Osteocyte (in vitro differentiated cells): ENCODE data around the gene SUN3. TPM values are rescaled to one million over a fixed set of nuclear protein-coding genes. Genes with fewer than 3 reads are reported as not detected.
"Not testable (repeated sequence)": the region's sequence is repeated elsewhere in the genome, so short reads cannot be mapped to it uniquely, and the experiment has no call there.

ENCODE experiments used
- DNase-seq: peaks from one replicate; pipeline ENCODE4 v3.0.0; 2021; ENCODE audit warnings: mixed read lengths; ENCODE audit not compliant: unreplicated experiment; ENCODE audit errors: extremely low spot score
- H3K27ac Mint-ChIP-seq: one replicate; pipeline ENCODE4 v1.8.0; 2021; ENCODE audit warnings: mild to moderate bottlenecking, mixed read lengths; ENCODE audit not compliant: unreplicated experiment
- H3K27me3 Mint-ChIP-seq: one replicate; pipeline ENCODE4 v1.8.0; 2021; ENCODE audit warnings: mixed read lengths; ENCODE audit not compliant: unreplicated experiment
- H3K36me3 Mint-ChIP-seq: one replicate; pipeline ENCODE4 v1.8.0; 2021; ENCODE audit warnings: mixed read lengths; ENCODE audit not compliant: unreplicated experiment
- H3K4me1 Mint-ChIP-seq: one replicate; pipeline ENCODE4 v1.8.0; 2021; ENCODE audit warnings: mixed read lengths; ENCODE audit not compliant: unreplicated experiment
- H3K4me3 Mint-ChIP-seq: one replicate; pipeline ENCODE4 v1.8.0; 2021; ENCODE audit warnings: mild to moderate bottlenecking, moderate library complexity, mixed read lengths; ENCODE audit not compliant: unreplicated experiment
- H3K9me3 Mint-ChIP-seq: one replicate; pipeline ENCODE4 v1.8.0; 2021; ENCODE audit warnings: mixed read lengths; ENCODE audit not compliant: unreplicated experiment
- CTCF ChIP-seq: fragments of 200-600 bp; sonication (generic); IDR thresholded peaks from 2 replicates; pipeline ENCODE4 v1.5.0; 2021; ENCODE audit warnings: antibody characterized with exemption, mild to moderate bottlenecking, moderate library complexity
- total RNA-seq: library from RNA; stranded (reverse); gene quantifications from 2 replicates; pipeline ENCODE4 v1.2.1, GENCODE V29; 2021

Gene SUN3
- total RNA-seq, 1 donor from 2014 or later, result not detected

DNA sequence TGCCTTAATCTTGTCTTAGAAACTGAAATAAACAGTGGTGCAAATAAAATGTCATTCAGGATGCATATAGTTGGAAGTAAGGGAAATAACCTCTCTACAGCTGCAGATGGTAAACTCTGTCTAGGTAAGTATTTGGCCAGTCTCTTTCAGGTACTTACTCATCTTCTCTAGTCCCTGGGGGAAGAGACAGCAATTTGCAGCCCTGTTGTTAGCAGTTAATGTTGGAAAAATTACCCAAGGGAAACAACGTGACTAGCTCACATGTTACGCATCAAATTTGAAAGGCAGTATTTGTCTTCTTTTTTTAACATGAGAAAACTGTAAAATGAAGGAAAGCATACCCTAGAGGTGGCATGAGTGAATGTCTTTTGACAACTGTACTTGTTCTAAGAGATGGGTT lies 46.3 kb downstream of the SUN3 start:
- Mint-ChIP-seq H3K36me3 (peaks cover 5% of the 10 kb centered on the region), H3K9me3 (no peaks in the 10 kb centered on the region), H3K4me3 (no peak overlapping the region), H3K4me1 (peaks cover 13% of the 10 kb centered on the region), H3K27me3 (no peaks in the 10 kb centered on the region), H3K27ac (no peak overlapping the region)
- no peak for DNase-seq
- no peak for TF ChIP-seq CTCF

DNA sequence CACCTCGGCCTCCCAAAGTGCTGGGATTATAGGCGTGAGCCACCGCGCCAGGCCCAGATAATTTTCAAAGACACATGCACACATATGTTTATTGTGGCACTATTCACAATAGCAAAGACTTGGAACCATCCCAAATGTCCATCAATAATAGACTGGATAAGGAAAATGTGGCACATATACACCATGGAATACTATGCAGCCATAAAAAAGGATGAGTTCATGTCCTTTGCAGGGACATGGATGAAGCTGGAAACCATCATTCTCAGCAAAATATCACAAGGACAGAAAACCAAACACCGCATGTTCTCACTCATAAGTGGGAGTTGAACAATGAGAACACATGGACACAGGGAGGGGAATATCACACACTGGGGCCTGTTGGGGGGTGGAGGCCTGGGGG lies 48.3 kb downstream of the SUN3 start:
- not testable (repeated sequence) for H3K27me3 Mint-ChIP-seq, DNase-seq, H3K4me3 Mint-ChIP-seq, H3K27ac Mint-ChIP-seq, H3K9me3 Mint-ChIP-seq
- Mint-ChIP-seq H3K4me1 (peaks cover 15% of the 10 kb centered on the region), H3K36me3 (peaks cover 12% of the 10 kb centered on the region)

GRCh38 chr7:47979832-47980181 lies 49.1 kb downstream of the SUN3 start:
- Mint-ChIP-seq H3K27me3 (no peaks in the 10 kb centered on the region), H3K9me3 (no peaks in the 10 kb centered on the region), H3K36me3 (peaks cover 15% of the 10 kb centered on the region), H3K4me1 (peaks cover 15% of the 10 kb centered on the region), H3K4me3 (peak overlapping the region; percentile 89), H3K27ac (peak overlapping the region; percentile 96)
- no peak for TF ChIP-seq CTCF
- DNase-seq, result no peak

DNA sequence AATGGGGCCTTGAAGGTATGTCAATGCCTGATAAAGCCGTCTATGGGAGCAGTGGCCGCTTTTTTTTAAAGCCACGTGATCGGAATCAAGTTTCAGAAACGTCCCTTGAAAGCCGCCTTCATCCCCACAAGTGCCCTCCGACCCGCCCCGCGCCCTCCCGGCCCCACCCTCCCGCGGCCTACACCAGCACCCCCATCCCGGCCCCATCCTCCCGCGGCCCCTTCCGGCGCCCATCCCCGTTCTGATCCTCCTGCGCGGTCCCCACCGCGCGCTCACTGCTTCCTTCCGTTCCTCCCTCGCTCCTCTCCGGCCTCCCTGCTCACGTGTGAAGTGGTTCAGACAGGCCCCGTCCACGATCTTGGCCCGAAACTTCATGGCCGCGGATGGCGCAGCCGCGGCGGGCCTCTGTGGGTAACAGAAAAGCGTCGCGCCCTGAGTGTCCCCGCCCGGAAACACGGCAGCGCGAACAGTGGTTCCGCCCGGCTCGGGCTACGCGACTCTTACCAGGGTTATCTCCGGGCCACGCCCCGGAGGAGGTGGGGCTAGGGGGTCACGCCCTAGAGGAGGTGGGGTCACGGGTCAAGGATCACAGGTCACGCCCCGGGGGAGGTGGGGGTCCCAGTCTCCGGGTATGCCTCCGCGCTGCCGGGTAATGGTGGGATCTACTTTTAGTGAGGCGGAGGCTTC lies 49.6 kb downstream of the SUN3 start, which contains the start of gene HUS1:
HUS1 (minus strand) TSS at position 471 of the 687 bp plus-strand sequence; CDS start at position 375, 96 bp downstream.
- Mint-ChIP-seq H3K27me3 (no peaks in the 10 kb centered on the region), H3K36me3 (peaks cover 19% of the 10 kb centered on the region), H3K27ac (peak within 1 kb of the TSS; percentile 96), H3K4me3 (peak within 1 kb of the TSS; percentile 89), H3K4me1 (peaks cover 15% of the 10 kb centered on the region), H3K9me3 (no peaks in the 10 kb centered on the region)
- DNase-seq, result peak; percentile 92
- no peak for TF ChIP-seq CTCF

DNA sequence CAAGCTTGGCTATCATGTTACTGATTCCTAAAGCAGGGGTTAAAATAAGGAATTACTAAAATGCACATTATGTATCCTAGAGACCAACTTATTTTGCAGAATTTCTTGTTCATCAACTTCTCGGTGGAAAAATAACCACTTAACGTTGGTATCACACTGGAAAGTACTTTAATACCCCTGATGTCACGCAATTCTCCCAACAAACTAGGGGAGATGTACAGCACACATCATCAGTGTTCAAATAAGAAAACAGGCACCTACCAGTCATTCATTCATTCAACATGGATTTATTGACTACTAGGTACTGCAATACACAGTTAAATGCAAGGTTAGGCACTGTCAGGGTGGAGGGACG lies 50.1 kb downstream of the SUN3 start:
- no peak for DNase-seq
- Mint-ChIP-seq H3K4me1 (peaks cover 15% of the 10 kb centered on the region), H3K9me3 (no peaks in the 10 kb centered on the region), H3K36me3 (peaks cover 24% of the 10 kb centered on the region), H3K27ac (peak overlapping the region; percentile 96), H3K27me3 (no peaks in the 10 kb centered on the region), H3K4me3 (peak overlapping the region; percentile 89)
- TF ChIP-seq CTCF, result no peak
